ENCODE measurements around the gene CFAP206. TPM values are rescaled to one million over a fixed set of nuclear protein-coding genes. Genes with fewer than 3 reads are reported as not detected.

CFAP206 gene
- total and polyA plus RNA-seq, 2 donors (not counting 3 experiments of a cell fraction or from before 2014, with no cell fraction given): 0.15 to 0.20 TPM

GRCh38 chr6:87375315-87375714 is 32.5 kb upstream of the CFAP206 start:
- intact Hi-C loops (cut with micrococcal nuclease): no loop called here
- no peak for DNase-seq (ENCODE audit: low read depth, low spot score)
- Histone ChIP-seq H3K27me3 (ENCODE audit: control insufficient read depth in 2 of 2, insufficient read depth in 2 of 2, low read length in 2 of 2) (no peaks in the 10 kb centered on the region), H4K20me1 (replicated peaks; ENCODE audit: control insufficient read depth, extremely low read depth, insufficient read depth, low read length) (no peaks in the 10 kb centered on the region), H2AFZ (ENCODE audit: low read depth, low read length) (no peak overlapping the region), H3K4me1 (ENCODE audit: control insufficient read depth, extremely low read depth, insufficient read depth, low read length) (no peaks in the 10 kb centered on the region), H3K4me3 (replicated peaks in 1 of 3; ENCODE audit: insufficient read depth in 1 of 3, low read depth in 1 of 3, low read length in 3 of 3) (no peak overlapping the region), H3K9me3 (replicated peaks; ENCODE audit: control insufficient read depth, insufficient read depth, low read length) (no peaks in the 10 kb centered on the region), H3K27ac (ENCODE audit: insufficient read depth, low read depth, low read length) (no peak overlapping the region), H3K9me1 (replicated peaks; ENCODE audit: control insufficient read depth, extremely low read depth, insufficient read depth, low read length) (no peaks in the 10 kb centered on the region), H3K36me3 (ENCODE audit: control insufficient read depth in 2 of 2, extremely low read depth in 1 of 2, insufficient read depth in 2 of 2, low read length in 2 of 2) (no peaks in the 10 kb centered on the region), H3K4me2 (ENCODE audit: insufficient read depth, low read length) (no peak overlapping the region), H3K9ac (replicated peaks; ENCODE audit: extremely low read depth, insufficient read depth, low read length) (no peak overlapping the region), H3K79me2 (ENCODE audit: control insufficient read depth, insufficient read depth, low read length) (no peaks in the 10 kb centered on the region)
- POLR2A ChIA-PET: no interaction called here
- no peak for TF ChIP-seq POLR2A (IDR thresholded peaks at IDR 0.05; ENCODE audit: low read depth, low read length)
- no peak for TF ChIP-seq JUN (IDR thresholded peaks at IDR 0.05; ENCODE audit: borderline replicate concordance, insufficient read depth, insufficient read length, low read depth)
- TF ChIP-seq, protein P1, sequence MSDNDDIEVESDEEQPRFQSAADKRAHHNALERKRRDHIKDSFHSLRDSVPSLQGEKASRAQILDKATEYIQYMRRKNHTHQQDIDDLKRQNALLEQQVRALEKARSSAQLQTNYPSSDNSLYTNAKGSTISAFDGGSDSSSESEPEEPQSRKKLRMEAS (IDR thresholded peaks at IDR 0.05; ENCODE audit: insufficient read depth, insufficient read length): no peak
- no peak for TF ChIP-seq POLR2AphosphoS5 (IDR thresholded peaks at IDR 0.05; ENCODE audit: insufficient read depth, low read depth, low read length)
- TF ChIP-seq CTCF (IDR thresholded peaks at IDR 0.05; ENCODE audit: extremely low read depth in 1 of 2, insufficient read depth in 1 of 2, low read depth in 1 of 2, low read length in 2 of 2): no peak
- no peak for TF ChIP-seq GATA2 (IDR thresholded peaks at IDR 0.05; ENCODE audit: insufficient read depth, insufficient read length, low read depth, low read length)
- TF ChIP-seq EZH2 (IDR thresholded peaks at IDR 0.05; ENCODE audit: borderline replicate concordance, low read depth, low read length, severe bottlenecking): no peak
- TF ChIP-seq MYC (IDR thresholded peaks at IDR 0.05; ENCODE audit: low read depth, low read length): no peak
- no peak for TF ChIP-seq FOS (IDR thresholded peaks at IDR 0.05; ENCODE audit: borderline replicate concordance, insufficient read depth, low read length)
- no TSS peak for BruUV-seq (replicated peaks)
- no peak for FAIRE-seq
- dilution Hi-C loops (cut with MboI; ENCODE audit: extremely low pct_ligation_motif_present, low sequenced_read_pairs): no loop called here
- CTCF ChIA-PET: interaction anchor here (0.9 to 1.6 kb wide), 3 partner anchors 14 to 309 kb away, joined by 3 to 5 read pairs (median 3); no protein-coding TSS in a partner anchor

All from endothelial cell of umbilical vein (primary cell).